Smooth muscle cell of the brain vasculature (primary cell): Measurements from ENCODE around the gene ABHD12.
"Not testable (repeated sequence)": the region's sequence is repeated elsewhere in the genome, so short reads cannot be mapped to it uniquely, and the experiment has no call there.

Experiments used
- DNase-seq: peaks from one replicate; pipeline ENCODE4 v3.0.0-alpha.2; 2012; ENCODE audit warnings: low read depth, low spot score

The ABHD12 gene

GRCh38 chr20:25390538-25391528, at the start of gene ABHD12:
Gene ABHD12 (minus strand): TSS chr20:25390835. CDS start chr20:25390703, 132 bp downstream.
- DNase-seq = peak; percentile 89

GRCh38 chr20:25439328-25439727, 48.7 kb upstream of the ABHD12 start:
- no peak for DNase-seq

GRCh38 chr20:25437153-25437581, 46.5 kb upstream of the ABHD12 start:
- DNase-seq = no peak

- no peak for DNase-seq
Measured at GRCh38 chr20:25424536-25424935, 33.9 kb upstream of the ABHD12 start.

- DNase-seq = no peak
Measured at GRCh38 chr20:25422032-25422431, 31.4 kb upstream of the ABHD12 start.

GRCh38 chr20:25421102-25421501, 30.5 kb upstream of the ABHD12 start:
- no peak for DNase-seq

GRCh38 chr20:25418776-25419175, 28.1 kb upstream of the ABHD12 start:
- no peak for DNase-seq

- no peak for DNase-seq
Measured at GRCh38 chr20:25408890-25409289, 18.3 kb upstream of the ABHD12 start.

GRCh38 chr20:25408170-25408547, 17.5 kb upstream of the ABHD12 start:
- no peak for DNase-seq

- DNase-seq = peak; percentile 69
Measured at GRCh38 chr20:25407311-25408169, 16.9 kb upstream of the ABHD12 start, which contains the start of gene GINS1. Gene GINS1 (plus strand): TSS chr20:25407673. CDS start chr20:25407821, 148 bp downstream.

GRCh38 chr20:25402583-25402982, 11.9 kb upstream of the ABHD12 start:
- DNase-seq = no peak

GRCh38 chr20:25400291-25400732, 9.7 kb upstream of the ABHD12 start:
- DNase-seq = not testable (repeated sequence)

- DNase-seq = peak; percentile 57
Measured at GRCh38 chr20:25399037-25399430, 8.4 kb upstream of the ABHD12 start.

- DNase-seq = no peak
Measured at GRCh38 chr20:25398376-25399036, 7.9 kb upstream of the ABHD12 start.

GRCh38 chr20:25397821-25398220, 7.2 kb upstream of the ABHD12 start:
- no peak for DNase-seq

- no peak for DNase-seq
Measured at GRCh38 chr20:25397096-25397495, 6.5 kb upstream of the ABHD12 start.

GRCh38 chr20:25394996-25395395, 4.4 kb upstream of the ABHD12 start:
- DNase-seq = no peak

GRCh38 chr20:25394276-25394675, 3.6 kb upstream of the ABHD12 start:
- DNase-seq = no peak

GRCh38 chr20:25389858-25390537, 637 bp downstream of the ABHD12 start:
- DNase-seq = no peak

GRCh38 chr20:25389401-25389857, 1.2 kb downstream of the ABHD12 start:
- no peak for DNase-seq
